ENCODE measurements around the gene ARHGEF26.

The ARHGEF26 gene

GRCh38 chr3:154273381-154273780 is 152.2 kb downstream of the ARHGEF26 start:
- DNase-seq = no peak
- Histone ChIP-seq H3K27ac (ENCODE audit: low read length, poor library complexity, severe bottlenecking) (no peak overlapping the region), H2AK5ac (ENCODE audit: low read length, severe bottlenecking) (no peak overlapping the region), H2BK15ac (ENCODE audit: low read depth, poor library complexity, severe bottlenecking) (no peak overlapping the region), H3K14ac (ENCODE audit: low read length in 2 of 2) (no peak overlapping the region), H3K27me3 (ENCODE audit: control insufficient read depth in 1 of 2, insufficient read depth in 1 of 2, low read length in 2 of 2) (no peaks in the 10 kb centered on the region), H3K18ac (ENCODE audit: low read depth in 1 of 2, low read length in 2 of 2) (no peak overlapping the region), H2BK120ac (ENCODE audit: low read depth, low read length) (no peak overlapping the region), H3K4ac (ENCODE audit: low read depth in 1 of 2, low read length in 2 of 2) (no peak overlapping the region), H3K9ac (ENCODE audit: low read length) (no peak overlapping the region), H2AFZ (ENCODE audit: low read depth, low read length) (no peak overlapping the region), H3K4me2 (ENCODE audit: low read length, poor library complexity, severe bottlenecking) (no peak overlapping the region), H4K8ac (ENCODE audit: low read length) (no peak overlapping the region), H4K91ac (ENCODE audit: low read length) (no peak overlapping the region), H2BK5ac (ENCODE audit: low read depth, low read length, poor library complexity, severe bottlenecking) (no peak overlapping the region), H3K23ac (ENCODE audit: low read length in 2 of 2) (no peak overlapping the region), H2BK12ac (ENCODE audit: low read length in 2 of 2) (no peak overlapping the region), H3K36me3 (ENCODE audit: control insufficient read depth in 1 of 2, insufficient read depth in 2 of 2, low read depth in 1 of 2, low read length in 2 of 2) (peaks cover 14 to 83% of the 10 kb centered on the region in 2 experiments), H3K9me3 (ENCODE audit: control insufficient read depth, low read length) (no peaks in the 10 kb centered on the region), H3K4me1 (ENCODE audit: control insufficient read depth, insufficient read depth, low read depth, low read length) (no peaks in the 10 kb centered on the region), H3K79me1 (replicated peaks; ENCODE audit: low read length, poor library complexity, severe bottlenecking) (peaks cover 6% of the 10 kb centered on the region), H3K4me3 (ENCODE audit: insufficient read depth in 1 of 2, low read depth in 1 of 2, low read length in 2 of 2) (no peak overlapping the region)
- 100% methylated on average over 2 of the region's 2 CpGs for WGBS

- peaks cover 16 to 89% of the 10 kb centered on the region in 2 experiments for H3K36me3 ChIP-seq (ENCODE audit: control insufficient read depth in 1 of 2, insufficient read depth in 2 of 2, low read depth in 1 of 2, low read length in 2 of 2)
- no peak overlapping the region for H2AFZ ChIP-seq (ENCODE audit: low read depth, low read length)
- DNase-seq = no peak
- no peak overlapping the region for H3K4me3 ChIP-seq (ENCODE audit: insufficient read depth in 1 of 2, low read depth in 1 of 2, low read length in 2 of 2)
- H2AK5ac ChIP-seq (ENCODE audit: low read length, severe bottlenecking) = no peak overlapping the region
- peaks cover 8% of the 10 kb centered on the region for H3K79me1 ChIP-seq (replicated peaks; ENCODE audit: low read length, poor library complexity, severe bottlenecking)
- no peaks in the 10 kb centered on the region for H3K27me3 ChIP-seq (ENCODE audit: control insufficient read depth in 1 of 2, insufficient read depth in 1 of 2, low read length in 2 of 2)
- H3K4me2 ChIP-seq (ENCODE audit: low read length, poor library complexity, severe bottlenecking) = no peak overlapping the region
- H2BK120ac ChIP-seq (ENCODE audit: low read depth, low read length) = no peak overlapping the region
- H4K8ac ChIP-seq (ENCODE audit: low read length) = no peak overlapping the region
- no peak overlapping the region for H3K4ac ChIP-seq (ENCODE audit: low read depth in 1 of 2, low read length in 2 of 2)
- no peak overlapping the region for H2BK12ac ChIP-seq (ENCODE audit: low read length in 2 of 2)
- H3K9ac ChIP-seq (ENCODE audit: low read length) = no peak overlapping the region
- no peak overlapping the region for H2BK5ac ChIP-seq (ENCODE audit: low read depth, low read length, poor library complexity, severe bottlenecking)
- no peak overlapping the region for H3K27ac ChIP-seq (ENCODE audit: low read length, poor library complexity, severe bottlenecking)
- no peak overlapping the region for H3K18ac ChIP-seq (ENCODE audit: low read depth in 1 of 2, low read length in 2 of 2)
- H3K4me1 ChIP-seq (ENCODE audit: control insufficient read depth, insufficient read depth, low read depth, low read length) = no peaks in the 10 kb centered on the region
- H3K14ac ChIP-seq (ENCODE audit: low read length in 2 of 2) = no peak overlapping the region
- no peak overlapping the region for H2BK15ac ChIP-seq (ENCODE audit: low read depth, poor library complexity, severe bottlenecking)
- no peaks in the 10 kb centered on the region for H3K9me3 ChIP-seq (ENCODE audit: control insufficient read depth, low read length)
- H3K23ac ChIP-seq (ENCODE audit: low read length in 2 of 2) = no peak overlapping the region
- no peak overlapping the region for H4K91ac ChIP-seq (ENCODE audit: low read length)
- 100% methylated on average over 2 of the region's 2 CpGs for WGBS
Observed at GRCh38 chr3:154274348-154274747, 153.2 kb downstream of the ARHGEF26 start.

DNA sequence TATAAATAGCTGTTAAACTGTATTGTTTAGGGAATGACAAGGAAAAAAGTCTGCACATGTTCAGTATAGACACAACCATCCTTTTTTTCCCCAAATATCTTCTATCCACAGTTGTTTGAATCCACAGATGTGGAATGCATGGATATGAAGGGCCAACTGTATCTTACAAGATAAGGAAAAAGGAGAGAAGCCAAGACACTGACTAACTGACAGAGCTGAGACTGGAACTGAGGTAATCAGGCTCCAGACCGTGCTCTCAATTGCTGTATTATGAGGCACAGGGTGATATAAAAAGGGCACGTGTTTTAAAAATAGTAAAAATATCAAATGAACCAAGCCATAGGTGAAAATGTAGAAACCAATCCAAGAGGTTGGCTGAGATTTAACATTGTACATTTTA is 154.1 kb downstream of the ARHGEF26 start:
- Histone ChIP-seq H2AFZ (ENCODE audit: low read depth, low read length) (no peak overlapping the region), H2BK15ac (ENCODE audit: low read depth, poor library complexity, severe bottlenecking) (no peak overlapping the region), H2AK5ac (ENCODE audit: low read length, severe bottlenecking) (no peak overlapping the region), H3K4me3 (ENCODE audit: insufficient read depth in 1 of 2, low read depth in 1 of 2, low read length in 2 of 2) (no peak overlapping the region), H3K79me1 (replicated peaks; ENCODE audit: low read length, poor library complexity, severe bottlenecking) (peaks cover 8% of the 10 kb centered on the region), H3K27ac (ENCODE audit: low read length, poor library complexity, severe bottlenecking) (no peak overlapping the region), H3K23ac (ENCODE audit: low read length in 2 of 2) (no peak overlapping the region), H2BK120ac (ENCODE audit: low read depth, low read length) (no peak overlapping the region), H2BK12ac (ENCODE audit: low read length in 2 of 2) (no peak overlapping the region), H3K9ac (ENCODE audit: low read length) (no peak overlapping the region), H4K91ac (ENCODE audit: low read length) (no peak overlapping the region), H2BK5ac (ENCODE audit: low read depth, low read length, poor library complexity, severe bottlenecking) (no peak overlapping the region), H3K4me1 (ENCODE audit: control insufficient read depth, insufficient read depth, low read depth, low read length) (no peaks in the 10 kb centered on the region), H4K8ac (ENCODE audit: low read length) (no peak overlapping the region), H3K4me2 (ENCODE audit: low read length, poor library complexity, severe bottlenecking) (no peak overlapping the region), H3K4ac (ENCODE audit: low read depth in 1 of 2, low read length in 2 of 2) (no peak overlapping the region), H3K36me3 (ENCODE audit: control insufficient read depth in 1 of 2, insufficient read depth in 2 of 2, low read depth in 1 of 2, low read length in 2 of 2) (peaks cover 15 to 92% of the 10 kb centered on the region in 2 experiments), H3K9me3 (ENCODE audit: control insufficient read depth, low read length) (no peaks in the 10 kb centered on the region), H3K27me3 (ENCODE audit: control insufficient read depth in 1 of 2, insufficient read depth in 1 of 2, low read length in 2 of 2) (no peaks in the 10 kb centered on the region), H3K14ac (ENCODE audit: low read length in 2 of 2) (no peak overlapping the region), H3K18ac (ENCODE audit: low read depth in 1 of 2, low read length in 2 of 2) (no peak overlapping the region)
- DNase-seq = no peak
- WGBS = 94% methylated on average over 1 of the region's 2 CpGs

- Histone ChIP-seq H2BK15ac (ENCODE audit: low read depth, poor library complexity, severe bottlenecking) (no peak overlapping the region), H3K4me2 (ENCODE audit: low read length, poor library complexity, severe bottlenecking) (no peak overlapping the region), H3K27ac (ENCODE audit: low read length, poor library complexity, severe bottlenecking) (no peak overlapping the region), H3K9me3 (ENCODE audit: control insufficient read depth, low read length) (no peaks in the 10 kb centered on the region), H2AFZ (ENCODE audit: low read depth, low read length) (no peak overlapping the region), H2AK5ac (ENCODE audit: low read length, severe bottlenecking) (no peak overlapping the region), H3K4ac (ENCODE audit: low read depth in 1 of 2, low read length in 2 of 2) (no peak overlapping the region), H3K79me1 (replicated peaks; ENCODE audit: low read length, poor library complexity, severe bottlenecking) (peaks cover 8% of the 10 kb centered on the region), H3K18ac (ENCODE audit: low read depth in 1 of 2, low read length in 2 of 2) (no peak overlapping the region), H4K91ac (ENCODE audit: low read length) (no peak overlapping the region), H2BK120ac (ENCODE audit: low read depth, low read length) (no peak overlapping the region), H3K14ac (ENCODE audit: low read length in 2 of 2) (no peak overlapping the region), H3K27me3 (ENCODE audit: control insufficient read depth in 1 of 2, insufficient read depth in 1 of 2, low read length in 2 of 2) (no peaks in the 10 kb centered on the region), H3K4me3 (ENCODE audit: insufficient read depth in 1 of 2, low read depth in 1 of 2, low read length in 2 of 2) (no peak overlapping the region), H2BK5ac (ENCODE audit: low read depth, low read length, poor library complexity, severe bottlenecking) (no peak overlapping the region), H3K23ac (ENCODE audit: low read length in 2 of 2) (no peak overlapping the region), H3K4me1 (ENCODE audit: control insufficient read depth, insufficient read depth, low read depth, low read length) (no peaks in the 10 kb centered on the region), H2BK12ac (ENCODE audit: low read length in 2 of 2) (no peak overlapping the region), H3K36me3 (ENCODE audit: control insufficient read depth in 1 of 2, insufficient read depth in 2 of 2, low read depth in 1 of 2, low read length in 2 of 2) (peaks cover 14 to 94% of the 10 kb centered on the region in 2 experiments), H4K8ac (ENCODE audit: low read length) (no peak overlapping the region), H3K9ac (ENCODE audit: low read length) (no peak overlapping the region)
- WGBS = 93% methylated on average over 2 of the region's 2 CpGs
- no peak for DNase-seq
Observed at GRCh38 chr3:154275965-154276364, 154.8 kb downstream of the ARHGEF26 start.

Measured in mesenchymal stem cell (in vitro differentiated cells and primary cell).